Measurements from ENCODE around the gene CLPX. TPM values are rescaled to one million over a fixed set of nuclear protein-coding genes. Genes with fewer than 3 reads are reported as not detected.
"Not testable (repeated sequence)": the region's sequence is repeated elsewhere in the genome, so short reads cannot be mapped to it uniquely, and the experiment has no call there.

CLPX gene
- total RNA-seq (10 to 100 TPM; 48.5 to 55.2 TPM), polyA plus RNA-seq (ENCODE audit: insufficient read length in 2 of 2) (10 to 100 TPM; 45.2 to 46.6 TPM)
- long read RNA-seq, donor 1, full-length matches to known transcripts = 4 of 9 reads
- long read RNA-seq, donor 1, partial matches to known transcripts = 5 of 9 reads
- long read RNA-seq, donor 1, other reads (novel, unspliced or antisense) = 0 of 9 reads
- long read RNA-seq, donor 2 = 0 reads
- long read RNA-seq, donor 3, full-length matches to known transcripts = 1 of 1 reads
- long read RNA-seq, donor 3, partial matches to known transcripts = 0 of 1 reads
- long read RNA-seq, donor 3, other reads (novel, unspliced or antisense) = 0 of 1 reads
- long read RNA-seq, donor 4, partial matches to known transcripts = 7 of 8 reads
- long read RNA-seq, donor 4, other reads (novel, unspliced or antisense) = 0 of 8 reads

- H3K4me3 ChIP-seq (ENCODE audit: low read depth, low read length) = peak within 1 kb of the TSS; percentile 87
- peaks cover 14% of the 10 kb centered on the region for H3K4me1 ChIP-seq (ENCODE audit: control insufficient read depth, insufficient read depth, low read length)
- WGBS (ENCODE audit: insufficient coverage) = under 1% methylated on average over 64 of the region's 70 CpGs
- no peaks in the 10 kb centered on the region for H3K9me3 ChIP-seq (ENCODE audit: control insufficient read depth, insufficient read depth, low read length)
- peak within 1 kb of the TSS; percentile 95 for H3K27ac ChIP-seq (ENCODE audit: low read depth, low read length)
- H3K36me3 ChIP-seq (ENCODE audit: control insufficient read depth, insufficient read depth, low read length) = peaks cover 9% of the 10 kb centered on the region
- H3K27me3 ChIP-seq (ENCODE audit: control insufficient read depth, insufficient read depth, low read length) = no peaks in the 10 kb centered on the region
- DNase-seq (ENCODE audit: low read depth in 4 of 6, low spot score in 6 of 6) = peak; percentile 83 to 97 (median 88)
These were observed at the start of gene CLPX for GRCh38 chr15:65184868-65185717. CLPX (minus strand) TSS chr15:65185342; CDS start chr15:65185153, 189 bp downstream.

- no peak for DNase-seq (ENCODE audit: low read depth in 4 of 6, low spot score in 6 of 6)
- no peaks in the 10 kb centered on the region for H3K27me3 ChIP-seq (ENCODE audit: control insufficient read depth, insufficient read depth, low read length)
- no peak overlapping the region for H3K4me3 ChIP-seq (ENCODE audit: low read depth, low read length)
- H3K4me1 ChIP-seq (ENCODE audit: control insufficient read depth, insufficient read depth, low read length) = no peaks in the 10 kb centered on the region
- H3K27ac ChIP-seq (ENCODE audit: low read depth, low read length) = no peak overlapping the region
- WGBS (ENCODE audit: insufficient coverage) = no CpG with 5 or more reads among the region's 5 CpGs
- no peaks in the 10 kb centered on the region for H3K36me3 ChIP-seq (ENCODE audit: control insufficient read depth, insufficient read depth, low read length)
- H3K9me3 ChIP-seq (ENCODE audit: control insufficient read depth, insufficient read depth, low read length) = no peaks in the 10 kb centered on the region
These were observed 48.6 kb upstream of the CLPX start for GRCh38 chr15:65233696-65234095.

- WGBS (ENCODE audit: insufficient coverage) = no CpG with 5 or more reads among the region's 3 CpGs
- Histone ChIP-seq H3K4me1 (ENCODE audit: control insufficient read depth, insufficient read depth, low read length) (no peaks in the 10 kb centered on the region), H3K4me3 (ENCODE audit: low read depth, low read length) (no peak overlapping the region), H3K27me3 (ENCODE audit: control insufficient read depth, insufficient read depth, low read length) (no peaks in the 10 kb centered on the region), H3K27ac (ENCODE audit: low read depth, low read length) (no peak overlapping the region), H3K9me3 (ENCODE audit: control insufficient read depth, insufficient read depth, low read length) (no peaks in the 10 kb centered on the region), H3K36me3 (ENCODE audit: control insufficient read depth, insufficient read depth, low read length) (no peaks in the 10 kb centered on the region)
- DNase-seq (ENCODE audit: low read depth in 4 of 6, low spot score in 6 of 6) = no peak
These were observed 47.4 kb upstream of the CLPX start for GRCh38 chr15:65232520-65232919.

GRCh38 chr15:65231306-65231705 lies 46.2 kb upstream of the CLPX start:
- no peaks in the 10 kb centered on the region for H3K9me3 ChIP-seq (ENCODE audit: control insufficient read depth, insufficient read depth, low read length)
- H3K27me3 ChIP-seq (ENCODE audit: control insufficient read depth, insufficient read depth, low read length) = no peaks in the 10 kb centered on the region
- no peaks in the 10 kb centered on the region for H3K4me1 ChIP-seq (ENCODE audit: control insufficient read depth, insufficient read depth, low read length)
- DNase-seq (ENCODE audit: low read depth in 4 of 6, low spot score in 6 of 6) = no peak
- H3K36me3 ChIP-seq (ENCODE audit: control insufficient read depth, insufficient read depth, low read length) = no peaks in the 10 kb centered on the region
- WGBS (ENCODE audit: insufficient coverage) = 95% methylated on average over 4 of the region's 10 CpGs
- H3K27ac ChIP-seq (ENCODE audit: low read depth, low read length) = no peak overlapping the region
- H3K4me3 ChIP-seq (ENCODE audit: low read depth, low read length) = no peak overlapping the region

- not testable (repeated sequence) for H3K9me3 ChIP-seq (ENCODE audit: control insufficient read depth, insufficient read depth, low read length); H3K4me3 ChIP-seq (ENCODE audit: low read depth, low read length); DNase-seq (ENCODE audit: low read depth in 4 of 6, low spot score in 6 of 6); H3K4me1 ChIP-seq (ENCODE audit: control insufficient read depth, insufficient read depth, low read length); H3K27ac ChIP-seq (ENCODE audit: low read depth, low read length); H3K36me3 ChIP-seq (ENCODE audit: control insufficient read depth, insufficient read depth, low read length); H3K27me3 ChIP-seq (ENCODE audit: control insufficient read depth, insufficient read depth, low read length)
- WGBS (ENCODE audit: insufficient coverage) = no CpG with 5 or more reads among the region's 10 CpGs
These were observed 41.8 kb upstream of the CLPX start for GRCh38 chr15:65226901-65227300.

- Histone ChIP-seq H3K27ac (ENCODE audit: low read depth, low read length) (no peak overlapping the region), H3K9me3 (ENCODE audit: control insufficient read depth, insufficient read depth, low read length) (no peaks in the 10 kb centered on the region), H3K4me3 (ENCODE audit: low read depth, low read length) (no peak overlapping the region), H3K36me3 (ENCODE audit: control insufficient read depth, insufficient read depth, low read length) (no peaks in the 10 kb centered on the region), H3K4me1 (ENCODE audit: control insufficient read depth, insufficient read depth, low read length) (no peaks in the 10 kb centered on the region), H3K27me3 (ENCODE audit: control insufficient read depth, insufficient read depth, low read length) (no peaks in the 10 kb centered on the region)
- WGBS (ENCODE audit: insufficient coverage) = 83% methylated on average over 1 of the region's 3 CpGs
- DNase-seq (ENCODE audit: low read depth in 4 of 6, low spot score in 6 of 6) = no peak
These were observed 41.1 kb upstream of the CLPX start for GRCh38 chr15:65226221-65226620.

GRCh38 chr15:65223996-65224395 lies 38.9 kb upstream of the CLPX start:
- whole genome bisulfite sequencing (ENCODE audit: insufficient coverage) = 94% methylated on average over 5 of the region's 6 CpGs
- no peak for DNase-seq (ENCODE audit: low read depth in 4 of 6, low spot score in 6 of 6)

GRCh38 chr15:65222891-65223290 lies 37.7 kb upstream of the CLPX start:
- Histone ChIP-seq H3K27ac (ENCODE audit: low read depth, low read length) (no peak overlapping the region), H3K9me3 (ENCODE audit: control insufficient read depth, insufficient read depth, low read length) (no peaks in the 10 kb centered on the region), H3K27me3 (ENCODE audit: control insufficient read depth, insufficient read depth, low read length) (no peaks in the 10 kb centered on the region), H3K4me3 (ENCODE audit: low read depth, low read length) (no peak overlapping the region), H3K36me3 (ENCODE audit: control insufficient read depth, insufficient read depth, low read length) (no peaks in the 10 kb centered on the region), H3K4me1 (ENCODE audit: control insufficient read depth, insufficient read depth, low read length) (no peaks in the 10 kb centered on the region)
- no peak for DNase-seq (ENCODE audit: low read depth in 4 of 6, low spot score in 6 of 6)
- WGBS (ENCODE audit: insufficient coverage) = 95% methylated on average over 4 of the region's 4 CpGs

More at GRCh38 chr15:65223996-65224395, 38.9 kb upstream of the CLPX start:
- H3K36me3 ChIP-seq (ENCODE audit: control insufficient read depth, insufficient read depth, low read length) = no peaks in the 10 kb centered on the region
- no peak overlapping the region for H3K27ac ChIP-seq (ENCODE audit: low read depth, low read length)
- H3K4me1 ChIP-seq (ENCODE audit: control insufficient read depth, insufficient read depth, low read length) = no peaks in the 10 kb centered on the region
- no peaks in the 10 kb centered on the region for H3K9me3 ChIP-seq (ENCODE audit: control insufficient read depth, insufficient read depth, low read length)
- H3K27me3 ChIP-seq (ENCODE audit: control insufficient read depth, insufficient read depth, low read length) = no peaks in the 10 kb centered on the region
- no peak overlapping the region for H3K4me3 ChIP-seq (ENCODE audit: low read depth, low read length)

GRCh38 chr15:65221697-65222096 lies 36.6 kb upstream of the CLPX start:
- Histone ChIP-seq H3K27ac (ENCODE audit: low read depth, low read length) (no peak overlapping the region), H3K4me3 (ENCODE audit: low read depth, low read length) (no peak overlapping the region), H3K36me3 (ENCODE audit: control insufficient read depth, insufficient read depth, low read length) (no peaks in the 10 kb centered on the region), H3K27me3 (ENCODE audit: control insufficient read depth, insufficient read depth, low read length) (no peaks in the 10 kb centered on the region), H3K4me1 (ENCODE audit: control insufficient read depth, insufficient read depth, low read length) (no peaks in the 10 kb centered on the region), H3K9me3 (ENCODE audit: control insufficient read depth, insufficient read depth, low read length) (no peaks in the 10 kb centered on the region)
- no peak for DNase-seq (ENCODE audit: low read depth in 4 of 6, low spot score in 6 of 6)
- 88% methylated on average over 2 of the region's 2 CpGs for WGBS (ENCODE audit: insufficient coverage)

Data from spinal cord (tissue), 10 donors.